C4-2B (cell line): ENCODE results near the gene BTRC.

ENCODE experiments used
- H3K27ac ChIP-seq: fragments of 450-650 bp; 2 replicates; pipeline ENCODE4 v1.5.1; 2017
- CTCF ChIP-seq: fragments of 450-650 bp; conservative IDR thresholded peaks from 2 replicates; pipeline ENCODE4 v1.5.1; 2017; ENCODE audit warnings: mild to moderate bottlenecking
- ZFX ChIP-seq: fragments of 450-650 bp; IDR thresholded peaks from 2 replicates; pipeline ENCODE4 v1.6.1; 2017

BTRC gene

GRCh38 chr10:101571271-101571925 is 217.4 kb downstream of the BTRC start:
- TF ChIP-seq ZFX = no peak
- no peak for TF ChIP-seq CTCF
- no peak overlapping the region for H3K27ac ChIP-seq

- TF ChIP-seq CTCF = no peak
- TF ChIP-seq ZFX = no peak
Observed at GRCh38 chr10:101572126-101572525, 218.2 kb downstream of the BTRC start.

DNA sequence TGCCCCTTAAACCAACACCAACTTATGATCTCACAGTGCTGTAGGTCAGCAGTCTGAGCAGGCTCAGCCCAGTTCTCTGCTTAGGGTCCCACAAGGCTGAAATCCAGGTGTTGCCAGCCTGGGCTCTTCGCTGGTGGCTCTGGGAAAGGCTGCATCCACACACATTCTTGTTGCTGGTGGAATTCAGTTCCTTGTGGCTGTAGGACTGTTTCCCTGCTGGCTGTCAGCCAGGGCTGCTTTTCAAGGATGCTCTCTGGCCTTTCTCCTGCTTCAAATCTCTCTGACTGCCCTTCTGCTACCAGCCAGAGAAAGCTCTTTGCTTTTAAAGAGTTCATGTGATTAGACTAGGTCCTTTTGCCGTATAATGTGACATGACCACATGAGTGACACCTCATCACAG is 218.8 kb downstream of the BTRC start:
- TF ChIP-seq ZFX (no peak), CTCF (no peak)
- no peak overlapping the region for H3K27ac ChIP-seq

More at GRCh38 chr10:101572126-101572525, 218.2 kb downstream of the BTRC start:
- no peak overlapping the region for H3K27ac ChIP-seq

- TF ChIP-seq ZFX (no peak), CTCF (no peak)
- H3K27ac ChIP-seq = no peak overlapping the region
Observed at GRCh38 chr10:101573885-101574753, 220.2 kb downstream of the BTRC start.

GRCh38 chr10:101575091-101575490 is 221.1 kb downstream of the BTRC start:
- H3K27ac ChIP-seq = no peak overlapping the region
- TF ChIP-seq ZFX (no peak), CTCF (no peak)

- TF ChIP-seq ZFX = no peak
- no peak for TF ChIP-seq CTCF
- no peak overlapping the region for H3K27ac ChIP-seq
Observed at GRCh38 chr10:101575580-101576210, 221.7 kb downstream of the BTRC start.
